ENCODE data around the gene EDAR. TPM values are rescaled to one million over a fixed set of nuclear protein-coding genes. Genes with fewer than 3 reads are reported as not detected.

The EDAR gene
- total and polyA plus RNA-seq, 2 of the 4 experiments (the other 2 are of a cell fraction), result not detected

DNA sequence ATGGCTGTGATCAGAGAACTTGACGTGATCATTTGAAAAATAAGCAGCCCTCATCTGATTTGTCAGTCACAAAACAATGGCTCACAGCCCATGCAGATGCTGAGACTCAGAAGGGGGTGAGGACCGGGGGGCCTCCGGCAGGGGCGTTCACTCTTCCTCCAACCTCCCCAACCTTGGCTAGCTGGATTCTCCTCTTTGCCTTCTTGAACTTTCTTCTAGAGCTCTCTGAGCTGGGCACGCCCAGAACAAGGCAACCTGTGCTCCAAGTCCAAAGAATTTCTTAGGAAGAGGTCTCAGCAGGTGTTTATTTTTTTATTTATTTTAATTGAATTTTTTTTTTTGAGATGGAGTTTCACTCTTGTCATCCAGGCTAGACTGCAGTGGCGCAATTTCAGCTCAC, 16.4 kb downstream of the EDAR start:
- BruUV-seq (replicated peaks), result no TSS peak
- CTCF ChIA-PET, result no interaction called here
- H2AK9ac ChIP-seq (replicated peaks; ENCODE audit: low read depth, low read length, poor library complexity), result no peak overlapping the region
- ATAC-seq (ENCODE audit: low read depth) (no peak), DNase-seq (no peak)
- no peak overlapping the region for H3K4ac ChIP-seq (ENCODE audit: low read depth, low read length)
- no peak overlapping the region for H4K91ac ChIP-seq (ENCODE audit: insufficient read depth, low read depth, low read length)
- H4K5ac ChIP-seq (ENCODE audit: low read depth, low read length), result no peak overlapping the region
- no peak overlapping the region for H3K56ac ChIP-seq (ENCODE audit: extremely low read depth, insufficient read depth, low read length)
- H3K4me3 ChIP-seq (ENCODE audit: insufficient read depth, low read depth, low read length), result no peak overlapping the region
- no peak overlapping the region for H3K27ac ChIP-seq (ENCODE audit: insufficient read depth, low read length)
- no peak overlapping the region for H3K18ac ChIP-seq (ENCODE audit: low read depth, low read length)
- WGBS, 2 experiments (ENCODE audit: extremely low coverage in 2 of 2, insufficient read length in 1 of 2), result no CpG with 5 or more reads among the region's 6 CpGs
- no peaks in the 10 kb centered on the region for H4K20me1 ChIP-seq (ENCODE audit: insufficient read depth, low read length)
- H3K9me3 ChIP-seq (ENCODE audit: control insufficient read depth, insufficient read depth, low read length), result no peaks in the 10 kb centered on the region; the same call in 1 of the 2 replicates
- no peaks in the 10 kb centered on the region for H3K9me1 ChIP-seq (ENCODE audit: insufficient read depth, low read length)
- H2BK120ac ChIP-seq (ENCODE audit: low read depth, low read length), result no peak overlapping the region
- no peak overlapping the region for H2AFZ ChIP-seq (replicated peaks; ENCODE audit: low read length, poor library complexity)
- POLR2A ChIA-PET (ENCODE audit: unreplicated experiment), result no interaction called here
- H2BK5ac ChIP-seq (ENCODE audit: low read depth, low read length, poor library complexity, severe bottlenecking), result no peak overlapping the region
- H3K27me3 ChIP-seq (ENCODE audit: control insufficient read depth, insufficient read depth, low read length), result peaks cover 59% of the 10 kb centered on the region
- no peak overlapping the region for H4K8ac ChIP-seq (ENCODE audit: low read depth in 2 of 2, low read length in 2 of 2)
- no peak overlapping the region for H3K9ac ChIP-seq (ENCODE audit: low read depth, low read length)
- H2AK5ac ChIP-seq (ENCODE audit: low read depth, low read length), result no peak overlapping the region
- dilution Hi-C loops (cut with HindIII; ENCODE audit: low sequenced_read_pairs, unreplicated experiment), result no loop called here
- intact Hi-C loops (cut with micrococcal nuclease), result no loop called here
- no peaks in the 10 kb centered on the region for H3K36me3 ChIP-seq (ENCODE audit: control insufficient read depth, insufficient read depth, low read length)
- H2BK15ac ChIP-seq (ENCODE audit: low read depth, low read length), result no peak overlapping the region
- no peak overlapping the region for H3K23ac ChIP-seq (ENCODE audit: low read depth, low read length)
- no peaks in the 10 kb centered on the region for H3K79me1 ChIP-seq (ENCODE audit: low read depth in 1 of 2, low read length in 2 of 2)
- TF ChIP-seq NFE2L2 (IDR thresholded peaks at IDR 0.05; ENCODE audit: low read depth, low read length), result no peak
- no peak for TF ChIP-seq MAFK (IDR thresholded peaks at IDR 0.05; ENCODE audit: low read depth, low read length)
- TF ChIP-seq CHD1 (IDR thresholded peaks at IDR 0.05; ENCODE audit: low read depth, low read length), result no peak
- no peak for TF ChIP-seq BHLHE40 (IDR thresholded peaks at IDR 0.05; ENCODE audit: low read depth, low read length)
- no peak for TF ChIP-seq POLR2A (IDR thresholded peaks at IDR 0.05; ENCODE audit: low read depth, low read length)
- no peak for TF ChIP-seq RAD21 (IDR thresholded peaks at IDR 0.05; ENCODE audit: low read length)
- no peak for TF ChIP-seq MAZ (IDR thresholded peaks at IDR 0.05; ENCODE audit: borderline replicate concordance, low read depth, low read length)
- TF ChIP-seq MXI1 (IDR thresholded peaks at IDR 0.05; ENCODE audit: borderline replicate concordance, low read depth, low read length), result no peak
- TF ChIP-seq CEBPB (IDR thresholded peaks at IDR 0.05; ENCODE audit: low read depth, low read length), result no peak
- TF ChIP-seq, protein P1, sequence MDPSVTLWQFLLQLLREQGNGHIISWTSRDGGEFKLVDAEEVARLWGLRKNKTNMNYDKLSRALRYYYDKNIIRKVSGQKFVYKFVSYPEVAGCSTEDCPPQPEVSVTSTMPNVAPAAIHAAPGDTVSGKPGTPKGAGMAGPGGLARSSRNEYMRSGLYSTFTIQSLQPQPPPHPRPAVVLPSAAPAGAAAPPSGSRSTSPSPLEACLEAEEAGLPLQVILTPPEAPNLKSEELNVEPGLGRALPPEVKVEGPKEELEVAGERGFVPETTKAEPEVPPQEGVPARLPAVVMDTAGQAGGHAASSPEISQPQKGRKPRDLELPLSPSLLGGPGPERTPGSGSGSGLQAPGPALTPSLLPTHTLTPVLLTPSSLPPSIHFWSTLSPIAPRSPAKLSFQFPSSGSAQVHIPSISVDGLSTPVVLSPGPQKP (IDR thresholded peaks at IDR 0.05; ENCODE audit: borderline replicate concordance, low read depth, low read length), result no peak
- no peak for TF ChIP-seq RCOR1 (IDR thresholded peaks at IDR 0.05; ENCODE audit: insufficient replicate concordance, low read length)
- no peak overlapping the region for H3K4me2 ChIP-seq (ENCODE audit: low read depth, low read length)
- H3K14ac ChIP-seq (replicated peaks; ENCODE audit: low read depth, low read length), result no peak overlapping the region
- in situ Hi-C loops (cut with MboI; ENCODE audit: low sequenced_read_pairs), result no loop called here
- no peak overlapping the region for H2BK20ac ChIP-seq (ENCODE audit: low read depth, low read length)
- H3K4me1 ChIP-seq (ENCODE audit: control insufficient read depth, insufficient read depth, low read length), result no peaks in the 10 kb centered on the region

All from IMR-90 (cell line).